A549 (cell line): Measurements from ENCODE around the gene SGSH. TPM values are rescaled to one million over a fixed set of nuclear protein-coding genes. Genes with fewer than 3 reads are reported as not detected.

Source experiments
- ATAC-seq, 2 experiments: fragments of 200-7000 bp in 1 of 2; fragments of >200 bp in 1 of 2; cut with Nextera tagmentation in 1 of 2; cut with Tn5 transposase in 1 of 2; 3 replicates each; pipeline versions ENCODE4 v1.8.0 to v1.9.1; 2018 to 2020; ENCODE audit warnings: mild to moderate bottlenecking in 1 of 2, moderate library complexity in 1 of 2
- CTCF ChIA-PET: fragments of 300-600 bp; sonication (Branson Sonifier 250); formaldehyde crosslinking; extraction: SDS; loops from one replicate; lab custom pipeline; 2021; ENCODE audit warnings: antibody characterized with exemption, inconsistent platforms; lab: Yijun Ruan, JAX
- POLR2A ChIA-PET: fragments of 350-600 bp; formaldehyde crosslinking; extraction: SDS; loops from one replicate; lab custom pipeline; 2021; ENCODE audit warnings: antibody characterized with exemption, inconsistent platforms; lab: Yijun Ruan, JAX
- DNase-seq, 2 experiments: peaks; one replicate each; pipeline versions ENCODE4 v3.0.0 to v3.0.0-alpha.2; 2011 to 2016; ENCODE audit warnings: low read depth in 1 of 2, low spot score in 1 of 2
- FAIRE-seq: peaks from 2 replicates; lab custom pipeline; 2011; peaks lifted over from hg19 to GRCh38; lab: Jason Lieb, UNC
- H3K27ac ChIP-seq, 2 experiments: fragments of >200 bp; sonication (Bioruptor Twin); formaldehyde crosslinking; 3 replicates each; pipeline ENCODE4 v1.5.1; 2016 to 2017
- H3K4me1 ChIP-seq: fragments of >200 bp; sonication (Bioruptor Twin); formaldehyde crosslinking; 3 replicates; pipeline ENCODE4 v1.6.1; 2016
- H3K4me2 ChIP-seq: fragments of >200 bp; sonication (Bioruptor Twin); formaldehyde crosslinking; 3 replicates; pipeline ENCODE4 v1.6.1; 2016
- H3K4me3 ChIP-seq: fragments of >200 bp; sonication (Bioruptor Twin); formaldehyde crosslinking; 3 replicates; pipeline ENCODE4 v1.5.1; 2016
- H3K9me3 ChIP-seq: fragments of >200 bp; sonication (Bioruptor Twin); formaldehyde crosslinking; 3 replicates; pipeline ENCODE4 v1.6.1; 2016
- CBX2 ChIP-seq: fragments of 200-600 bp; sonication (generic); IDR thresholded peaks from 2 replicates; pipeline ENCODE4 v1.6.1; 2016; ENCODE audit warnings: low read depth, mild to moderate bottlenecking, borderline replicate concordance
- CEBPB ChIP-seq, 2 experiments: fragments of >200 bp in 1 of 2; sonication (Bioruptor Twin) in 1 of 2; formaldehyde crosslinking in 1 of 2; IDR thresholded peaks; 2 replicates each; pipeline ENCODE4 v1.6.1; 2012 to 2016
- CHD4 ChIP-seq: fragments of 200-600 bp; sonication (generic); IDR thresholded peaks from 2 replicates; pipeline ENCODE4 v1.6.1; 2016; ENCODE audit warnings: antibody characterized with exemption, mild to moderate bottlenecking, borderline replicate concordance
- E2F6 ChIP-seq: IDR thresholded peaks from 2 replicates; pipeline ENCODE4 v1.6.1; 2012; ENCODE audit warnings: low read depth, borderline replicate concordance
- ESRRA ChIP-seq: fragments of 150-350 bp; IDR thresholded peaks from 2 replicates; pipeline ENCODE4 v1.6.1; 2014; ENCODE audit warnings: mild to moderate bottlenecking, low read length, borderline replicate concordance
- FOSL2 ChIP-seq, 2 experiments: fragments of 450-650 bp in 1 of 2; fragments of >200 bp in 1 of 2; sonication (Bioruptor Twin) in 1 of 2; formaldehyde crosslinking; IDR thresholded peaks; 2 replicates each; pipeline versions ENCODE4 v1.5.0 to v1.6.1; 2016 to 2020; ENCODE audit warnings: mild to moderate bottlenecking in 1 of 2, moderate library complexity in 1 of 2
- HDAC2 ChIP-seq: fragments of 200-600 bp; sonication (generic); IDR thresholded peaks from 2 replicates; pipeline ENCODE4 v1.6.1; 2016
- HEYL ChIP-seq: fragments of 250-450 bp; sonication (Bioruptor Pico); IDR thresholded peaks from 2 replicates; pipeline ENCODE4 v1.8.0; 2021; ENCODE audit warnings: mild to moderate bottlenecking, moderate library complexity
- HOXA7 ChIP-seq: fragments of 250-450 bp; sonication (Bioruptor Pico); IDR thresholded peaks from 2 replicates; pipeline ENCODE4 v1.5.0; 2020; ENCODE audit warnings: mild to moderate bottlenecking, moderate library complexity
- HOXB5 ChIP-seq: fragments of 250-450 bp; sonication (Bioruptor Pico); IDR thresholded peaks from 2 replicates; pipeline ENCODE4 v1.5.0; 2020; ENCODE audit warnings: mild to moderate bottlenecking, moderate library complexity
- JUN ChIP-seq, 2 experiments: fragments of >200 bp; sonication (Bioruptor Twin); formaldehyde crosslinking; IDR thresholded peaks; 2 replicates in 1 of 2; 3 replicates in 1 of 2; pipeline ENCODE4 v1.6.1; 2016 to 2017
- JUNB ChIP-seq: fragments of >200 bp; sonication (Bioruptor Twin); formaldehyde crosslinking; IDR thresholded peaks from 2 replicates; pipeline ENCODE4 v1.6.1; 2016
- KDM5A ChIP-seq: fragments of 200-600 bp; sonication (generic); IDR thresholded peaks from 2 replicates; pipeline ENCODE4 v1.6.1; 2016; ENCODE audit warnings: antibody characterized with exemption, mild to moderate bottlenecking
- MAFK ChIP-seq: fragments of 450-650 bp; IDR thresholded peaks from 2 replicates; pipeline ENCODE4 v1.6.1; 2014; ENCODE audit not compliant: partially characterized antibody
- MYC ChIP-seq: IDR thresholded peaks from 2 replicates; pipeline ENCODE4 v1.6.1; 2012; ENCODE audit warnings: mild to moderate bottlenecking, inconsistent platforms, low read length, improper control_type of control experiment, borderline replicate concordance
- NFE2L2 ChIP-seq: fragments of 150-350 bp; conservative IDR thresholded peaks from 2 replicates; pipeline ENCODE4 v1.6.1; 2014; ENCODE audit warnings: low read length
- NPAS2 ChIP-seq: fragments of 250-450 bp; sonication (Bioruptor Pico); IDR thresholded peaks from 2 replicates; pipeline ENCODE4 v1.8.0; 2022; ENCODE audit warnings: mild to moderate bottlenecking, moderate library complexity, borderline replicate concordance
- NR3C1 ChIP-seq: fragments of >200 bp; sonication (Bioruptor Twin); formaldehyde crosslinking; IDR thresholded peaks from 3 replicates; pipeline ENCODE4 v1.6.1; 2017
- RARB ChIP-seq: fragments of 250-450 bp; sonication (Bioruptor Pico); IDR thresholded peaks from 2 replicates; pipeline ENCODE4 v1.8.0; 2021; ENCODE audit warnings: mild to moderate bottlenecking, moderate library complexity
- RCOR1 ChIP-seq: fragments of 150-350 bp; IDR thresholded peaks from 2 replicates; pipeline ENCODE4 v1.6.1; 2014; ENCODE audit warnings: antibody characterized with exemption, low read length, low read depth
- REST ChIP-seq: fragments of 200-600 bp; sonication (generic); IDR thresholded peaks from 2 replicates; pipeline ENCODE4 v1.6.1; 2016; ENCODE audit warnings: antibody characterized with exemption, mild to moderate bottlenecking, moderate library complexity
- RFX5 ChIP-seq: fragments of 450-650 bp; IDR thresholded peaks from 2 replicates; pipeline ENCODE4 v1.7.1; 2014; ENCODE audit warnings: antibody characterized with exemption, mild to moderate bottlenecking, moderate library complexity
- SREBF2 ChIP-seq: fragments of 450-650 bp; IDR thresholded peaks from 2 replicates; pipeline ENCODE4 v1.6.1; 2014; ENCODE audit warnings: mild to moderate bottlenecking, moderate library complexity
- ZFP36 ChIP-seq: fragments of 450-650 bp; IDR thresholded peaks from 2 replicates; pipeline ENCODE4 v1.6.1; 2014; ENCODE audit warnings: borderline replicate concordance; ENCODE audit not compliant: partially characterized antibody
- ZNF302 ChIP-seq: fragments of 250-450 bp; sonication (Bioruptor Pico); IDR thresholded peaks from 2 replicates; pipeline ENCODE4 v1.9.0; 2021; ENCODE audit warnings: inconsistent platforms, mild to moderate bottlenecking, moderate library complexity
- ZSCAN20 ChIP-seq: fragments of 250-450 bp; sonication (Bioruptor Pico); IDR thresholded peaks from 2 replicates; pipeline ENCODE4 v1.8.0; 2022; ENCODE audit warnings: mild to moderate bottlenecking, moderate library complexity
- WGBS: methylation state at CpG from one replicate; pipeline ENCODE4 v1.1.6; 2017; ENCODE audit errors: missing lambda C conversion rate; 5-methylcytosine and 5-hydroxymethylcytosine counted together
- polyA plus RNA-seq, 4 experiments: library from polyadenylated mRNA; depleted of rRNA in 3 of 4; stranded (reverse); fragments of >200 nt; fragmentation: RNase III in 1 of 4; extraction: RNeasy Plus Mini Kit Qiagen cat#74134 plus additional on column Dnase treatment in 1 of 4; gene quantifications; 2 replicates in 3 of 4; 3 replicates in 1 of 4; pipeline ENCODE4 v1.2.3, GENCODE V29; 2011 to 2017

Gene SGSH
- polyA plus RNA-seq, 2 of the 4 experiments (the other 2 are of a cell fraction): 14.5 to 24.7 TPM

- POLR2A ChIA-PET: interaction anchor here (1.3 kb wide), 1 partner anchor 9 kb away, joined by 4 read pairs; no protein-coding TSS in a partner anchor
- 94% methylated on average over 17 of the region's 17 CpGs for WGBS
- no peak overlapping the region for H3K27ac ChIP-seq
- no peak overlapping the region for H3K4me2 ChIP-seq
- no peaks in the 10 kb centered on the region for H3K9me3 ChIP-seq
- FAIRE-seq (no peak), DNase-seq (no peak), ATAC-seq (no peak)
- TF ChIP-seq NR3C1 (no peak), HOXB5 (CRISPR knock-in tag) (no peak), CBX2 (no peak), CHD4 (no peak), HEYL (CRISPR knock-in tag) (no peak), ZFP36 (no peak), RCOR1 (no peak), KDM5A (no peak), RFX5 (no peak), HDAC2 (no peak), JUNB (no peak), NFE2L2 (no peak), SREBF2 (no peak), ZNF302 (CRISPR knock-in tag) (no peak), RARB (CRISPR knock-in tag) (no peak), MYC (no peak), ESRRA (no peak), JUN (IDR thresholded peaks at IDR 0.05) (no peak), REST (no peak), FOSL2 (IDR thresholded peaks at IDR 0.05) (no peak), FOSL2 (CRISPR knock-in tag; IDR thresholded peaks at IDR 0.05) (no peak)
- H3K4me1 ChIP-seq: peaks cover 26% of the 10 kb centered on the region
- no peak overlapping the region for H3K4me3 ChIP-seq
- CTCF ChIA-PET: interaction anchor here (0.6 to 2.3 kb wide), 4 partner anchors 13 to 183 kb away, joined by 4 to 9 read pairs (median 5); partner anchors contain the start of gene GAA
These were observed 45.3 kb upstream of the SGSH start for GRCh38 chr17:80265205-80266068.

GRCh38 chr17:80264205-80265075 lies 44.3 kb upstream of the SGSH start:
- H3K4me2 ChIP-seq: peak overlapping the region; percentile 85; the same call in 2 of the 3 replicates
- H3K4me3 ChIP-seq: no peak overlapping the region
- DNase-seq: no peak
- H3K4me1 ChIP-seq: peaks cover 31% of the 10 kb centered on the region
- peak overlapping the region; percentile 100; a peak in 4 of 6 replicates for H3K27ac ChIP-seq
- 94% methylated on average over 19 of the region's 19 CpGs for WGBS
- POLR2A ChIA-PET: interaction anchor here (1.3 kb wide), 1 partner anchor 10 kb away, joined by 4 read pairs; no protein-coding TSS in a partner anchor
- H3K9me3 ChIP-seq: no peaks in the 10 kb centered on the region
- CTCF ChIA-PET: interaction anchor here (0.6 to 2.3 kb wide), 5 partner anchors 14 to 182 kb away, joined by 3 to 9 read pairs (median 4); partner anchors contain the start of gene GAA
- ATAC-seq: no peak
- FAIRE-seq: no peak
- no peak for TF ChIP-seq RARB (CRISPR knock-in tag)
- no peak for TF ChIP-seq HOXA7 (CRISPR knock-in tag)
- TF ChIP-seq CEBPB (IDR thresholded peaks at IDR 0.05): no peak
- no peak for TF ChIP-seq JUNB
- no peak for TF ChIP-seq CBX2
- TF ChIP-seq RCOR1: no peak
- no peak for TF ChIP-seq HDAC2
- no peak for TF ChIP-seq ZSCAN20 (CRISPR knock-in tag)
- no peak for TF ChIP-seq MYC
- TF ChIP-seq E2F6: no peak
- TF ChIP-seq REST: no peak
- TF ChIP-seq MAFK: no peak
- no peak for TF ChIP-seq CHD4
- TF ChIP-seq NPAS2: no peak
